IPS-11a (cell line): ENCODE data around the gene RPS2.

Source experiments
- H3K4me3 ChIP-seq: one replicate; pipeline ENCODE4 v1.5.1; 2013; ENCODE audit warnings: low read depth, low read length, control low read depth

RPS2 gene

DNA sequence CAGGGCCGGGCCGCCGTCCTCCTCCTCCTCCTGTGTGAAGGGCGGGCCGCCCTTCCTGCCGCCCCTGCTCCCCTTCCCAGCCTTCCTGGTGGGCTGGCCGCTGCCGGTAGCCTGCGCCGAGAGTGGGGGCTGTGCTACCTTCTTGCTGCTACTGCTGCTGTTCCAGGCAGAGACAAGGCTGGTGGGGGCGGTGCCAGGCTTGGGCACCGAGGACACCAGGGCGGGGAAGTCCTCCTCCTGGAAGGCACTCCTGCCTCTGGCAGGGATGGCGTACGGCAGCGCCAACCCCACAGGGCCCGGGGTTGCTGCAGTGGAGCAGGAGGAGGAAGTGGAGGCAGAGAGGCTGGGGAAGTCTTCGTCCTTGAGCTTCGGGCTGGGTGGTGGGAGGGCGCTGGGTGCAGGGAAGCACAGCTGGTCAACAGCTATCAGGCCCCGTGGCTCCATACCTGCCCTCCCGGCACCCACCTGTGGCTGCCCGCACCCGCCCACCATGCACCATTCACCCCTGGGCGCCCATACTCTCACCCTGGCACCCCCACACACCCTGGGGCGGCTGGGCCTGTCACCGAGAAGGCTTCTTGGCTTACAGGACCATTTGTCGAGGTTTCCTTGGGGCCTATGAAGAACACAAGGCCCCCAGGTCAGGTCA lies 35.4 kb upstream of the RPS2 start:
- no peak overlapping the region for H3K4me3 ChIP-seq

DNA sequence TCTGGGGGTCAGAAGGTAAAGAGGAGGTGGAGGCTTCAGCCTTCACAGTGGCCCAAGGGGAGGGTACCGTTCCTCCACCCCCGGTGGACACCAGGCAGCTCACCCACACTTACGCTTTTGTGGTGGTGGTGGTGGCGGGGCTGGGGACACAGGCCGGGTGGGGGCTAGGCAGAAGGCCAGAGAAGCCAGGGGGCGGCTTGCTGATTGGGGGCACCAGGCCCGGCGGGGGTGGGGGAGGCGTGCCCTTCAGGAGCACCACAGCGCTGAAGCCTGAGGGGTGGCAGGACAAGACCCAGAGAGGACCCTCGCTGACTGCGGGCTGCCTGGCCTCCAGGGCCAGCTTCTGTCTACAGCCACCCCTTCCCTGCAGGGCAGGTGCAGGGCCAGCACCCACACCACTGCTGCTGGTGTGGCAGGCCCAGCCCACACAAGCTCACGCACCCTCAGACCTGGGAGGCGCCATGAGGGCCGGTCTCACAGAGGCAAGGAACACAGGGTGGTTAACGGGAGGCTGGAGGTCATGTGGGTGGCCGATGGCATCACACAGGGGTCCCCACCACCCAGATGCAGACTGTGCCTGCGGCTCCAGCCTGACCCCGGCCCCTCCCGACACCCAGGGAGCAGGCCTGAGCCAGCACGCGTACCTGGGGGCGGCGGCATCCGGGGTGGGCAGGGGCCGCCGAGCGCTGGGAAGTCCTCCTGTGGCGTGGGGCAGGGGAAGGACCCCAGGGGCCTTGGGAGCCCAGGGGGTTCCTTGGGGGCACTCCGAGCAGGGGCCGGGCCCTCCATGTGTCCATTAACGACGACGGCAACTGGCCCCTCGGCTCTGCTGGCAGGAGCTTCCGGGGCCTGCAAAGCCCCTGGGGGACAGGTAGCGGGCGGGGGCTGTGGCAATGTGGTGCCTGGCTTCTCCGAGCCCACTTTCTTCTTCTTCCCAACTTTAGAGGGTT lies 34.5 kb upstream of the RPS2 start:
- H3K4me3 ChIP-seq, result no peak overlapping the region

DNA sequence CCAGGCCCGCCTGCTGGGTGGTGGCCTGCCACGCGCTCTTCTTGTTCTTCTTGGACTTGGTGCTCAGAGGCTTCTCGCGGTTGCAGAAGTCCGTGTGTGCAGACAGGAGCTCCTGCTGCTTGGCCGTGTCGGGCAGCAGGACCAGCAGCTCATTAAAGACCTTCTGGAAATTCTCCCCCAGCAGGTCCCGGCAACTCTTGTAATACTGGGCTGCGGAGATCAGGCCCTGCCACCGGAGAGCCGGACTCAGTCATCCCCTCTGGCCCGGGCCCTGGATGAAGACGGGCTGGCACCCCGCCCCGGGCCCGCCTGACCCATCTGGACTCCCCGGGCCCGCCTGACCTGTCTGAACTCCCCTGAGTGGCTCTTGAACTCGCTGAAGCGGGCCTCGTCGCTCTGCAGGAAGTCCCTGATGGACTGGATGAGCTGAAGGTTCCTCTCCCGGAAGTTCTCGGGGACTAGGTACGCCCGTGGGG lies 33.8 kb upstream of the RPS2 start:
- H3K4me3 ChIP-seq, result no peak overlapping the region

DNA sequence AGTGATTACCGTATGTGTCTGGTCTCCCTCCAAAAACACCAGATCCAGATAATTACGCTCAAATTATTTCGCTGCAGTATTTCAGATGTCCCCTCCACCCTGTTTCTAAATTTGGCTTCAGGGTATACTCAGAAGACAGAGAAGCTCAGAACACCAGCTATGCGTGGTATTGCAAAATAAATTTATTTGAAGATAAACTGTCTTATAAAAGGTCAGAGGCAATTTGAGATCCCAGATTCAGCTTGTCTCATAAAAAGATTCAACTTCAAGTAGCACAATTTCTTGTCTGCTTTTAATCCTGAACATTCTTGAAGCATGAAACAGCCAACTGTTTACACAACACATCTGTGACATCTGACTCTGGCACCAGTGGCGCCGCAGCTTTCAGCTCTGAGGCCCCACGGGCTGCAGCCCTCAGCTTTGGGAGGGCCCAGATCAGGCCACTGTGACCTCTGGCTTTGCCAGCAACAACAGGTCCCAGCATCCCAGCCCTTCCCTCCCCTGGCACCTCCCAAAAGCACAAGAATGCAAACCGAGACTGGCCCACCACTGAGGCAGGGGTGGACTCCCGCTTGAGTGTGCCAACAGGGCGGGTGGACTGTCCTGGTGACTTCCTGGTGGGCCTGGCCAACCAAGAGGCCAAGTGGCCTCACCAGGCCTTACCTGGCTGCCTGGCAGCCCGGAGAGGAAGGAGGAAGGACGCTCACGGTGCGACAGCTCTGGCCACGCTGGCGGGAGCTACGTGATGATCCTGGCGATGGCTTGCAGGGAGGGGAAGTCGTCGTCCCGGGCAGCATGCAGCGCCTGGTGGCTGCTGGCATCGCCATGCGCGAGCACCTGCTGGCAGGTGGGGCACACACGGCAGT lies 33.1 kb upstream of the RPS2 start:
- no peak overlapping the region for H3K4me3 ChIP-seq

DNA sequence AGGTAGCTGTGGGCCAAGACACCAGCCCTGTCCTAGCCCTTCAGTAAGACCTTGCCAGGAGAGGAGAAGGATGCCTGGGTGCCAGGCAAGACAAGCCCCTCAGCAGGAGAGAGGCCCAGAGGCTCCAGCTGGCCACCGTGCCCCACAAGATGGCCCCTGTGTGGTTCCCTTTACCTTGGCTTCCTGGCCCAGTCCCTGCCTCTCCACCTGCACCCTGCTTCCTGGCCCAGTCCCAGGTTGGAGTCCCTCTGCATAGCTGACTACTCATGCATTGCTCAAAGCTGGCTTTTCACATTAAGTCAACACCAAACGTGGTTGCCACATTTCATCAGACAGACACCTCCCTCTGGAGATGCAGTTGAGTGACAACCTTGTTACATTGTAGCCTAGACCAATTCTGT lies 29.1 kb upstream of the RPS2 start:
- no peak overlapping the region for H3K4me3 ChIP-seq

DNA sequence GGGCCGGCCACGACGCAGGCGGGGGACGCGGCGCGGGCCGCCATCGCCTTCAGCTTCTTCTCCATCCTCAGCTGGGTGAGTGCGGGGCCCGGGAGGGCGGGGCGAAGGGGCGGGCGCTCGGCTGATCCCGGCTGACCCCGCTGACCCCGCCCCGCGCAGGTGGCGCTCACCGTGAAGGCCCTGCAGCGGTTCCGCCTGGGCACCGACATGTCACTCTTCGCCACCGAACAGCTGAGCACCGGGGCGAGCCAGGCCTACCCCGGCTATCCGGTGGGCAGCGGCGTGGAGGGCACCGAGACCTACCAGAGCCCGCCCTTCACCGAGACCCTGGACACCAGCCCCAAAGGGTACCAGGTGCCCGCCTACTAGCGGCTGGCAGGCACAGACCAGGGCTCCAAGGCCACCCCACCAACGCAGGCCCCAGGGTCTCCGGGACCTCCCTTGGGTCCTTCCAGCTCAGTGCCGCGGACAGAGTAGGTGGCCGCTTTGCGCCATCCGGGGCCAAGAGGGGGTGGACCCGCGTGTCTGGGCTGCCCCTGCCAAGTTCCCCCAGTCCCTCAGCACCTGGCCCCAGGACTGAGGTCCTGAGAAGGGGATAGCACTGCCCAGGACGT lies 28.2 kb upstream of the RPS2 start:
- no peak overlapping the region for H3K4me3 ChIP-seq

DNA sequence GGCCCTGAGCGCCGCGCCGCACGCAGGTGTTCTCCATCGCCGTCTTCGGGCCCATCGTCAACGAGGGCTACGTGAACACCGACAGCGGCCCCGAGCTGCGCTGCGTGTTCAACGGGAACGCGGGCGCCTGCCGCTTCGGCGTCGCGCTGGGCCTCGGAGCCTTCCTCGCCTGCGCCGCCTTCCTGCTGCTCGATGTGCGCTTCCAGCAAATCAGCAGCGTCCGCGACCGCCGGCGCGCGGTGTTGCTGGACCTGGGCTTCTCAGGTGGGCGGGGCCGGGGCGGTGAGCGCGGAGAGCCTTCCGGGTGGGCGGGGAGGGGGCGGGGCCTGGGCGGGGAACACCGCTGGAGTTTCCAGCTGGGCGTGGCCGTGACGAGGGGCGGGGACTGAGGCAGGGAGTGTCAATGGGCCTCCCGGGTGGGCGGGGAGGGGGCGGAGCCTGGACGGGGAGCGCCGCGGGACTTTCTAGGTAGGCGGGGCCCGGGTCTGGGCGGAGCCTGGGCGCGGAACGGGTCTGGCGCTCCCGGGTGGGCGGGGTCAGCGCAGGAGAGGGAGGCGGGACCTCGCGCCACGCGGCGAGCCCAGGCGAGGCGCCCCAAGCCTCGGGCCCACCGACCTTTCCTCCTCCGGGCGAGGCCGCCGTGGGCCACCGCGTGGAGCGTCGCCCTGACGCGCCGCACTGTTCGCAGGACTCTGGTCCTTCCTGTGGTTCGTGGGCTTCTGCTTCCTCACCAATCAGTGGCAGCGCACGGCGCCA lies 27.5 kb upstream of the RPS2 start:
- peak overlapping the region; percentile 8 for H3K4me3 ChIP-seq

DNA sequence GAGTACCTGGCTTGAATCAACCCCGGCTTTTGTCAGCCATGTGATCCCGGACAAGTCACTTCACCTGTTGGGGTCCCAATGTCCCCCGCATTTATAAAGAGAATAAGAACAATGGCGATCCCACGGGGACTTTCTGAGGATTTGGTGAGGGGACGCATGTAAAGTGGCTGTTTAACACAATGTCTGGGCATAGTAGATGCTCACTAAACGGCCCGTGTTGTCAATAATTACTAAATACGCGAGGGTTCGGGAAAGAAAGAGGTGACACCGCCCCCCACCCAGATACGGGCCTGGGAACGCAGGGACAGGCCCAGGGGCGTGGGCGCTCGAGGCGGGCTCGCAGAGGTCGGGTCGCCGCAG lies 26.9 kb upstream of the RPS2 start:
- peak overlapping the region; percentile 8 for H3K4me3 ChIP-seq

DNA sequence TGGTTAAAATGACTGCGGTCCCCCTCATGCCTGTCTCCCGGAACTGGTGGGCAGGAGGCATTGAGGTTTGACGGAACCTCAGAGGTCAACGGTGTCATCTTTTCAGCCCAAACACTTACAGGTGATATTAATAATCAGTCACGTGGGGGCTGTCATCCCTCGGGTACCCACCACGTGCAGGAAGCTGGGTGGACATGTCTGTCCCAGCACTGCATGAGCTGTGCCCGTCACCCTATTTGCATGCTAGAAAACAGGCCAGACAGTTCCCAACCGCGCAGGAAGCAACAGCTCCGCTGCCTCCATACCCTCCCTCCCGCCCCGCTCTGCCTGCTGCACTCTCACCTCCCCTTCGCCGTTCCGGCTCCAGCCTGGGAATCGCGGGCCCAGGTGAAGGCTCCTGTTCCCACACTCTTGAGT lies 26.5 kb upstream of the RPS2 start:
- no peak overlapping the region for H3K4me3 ChIP-seq

DNA sequence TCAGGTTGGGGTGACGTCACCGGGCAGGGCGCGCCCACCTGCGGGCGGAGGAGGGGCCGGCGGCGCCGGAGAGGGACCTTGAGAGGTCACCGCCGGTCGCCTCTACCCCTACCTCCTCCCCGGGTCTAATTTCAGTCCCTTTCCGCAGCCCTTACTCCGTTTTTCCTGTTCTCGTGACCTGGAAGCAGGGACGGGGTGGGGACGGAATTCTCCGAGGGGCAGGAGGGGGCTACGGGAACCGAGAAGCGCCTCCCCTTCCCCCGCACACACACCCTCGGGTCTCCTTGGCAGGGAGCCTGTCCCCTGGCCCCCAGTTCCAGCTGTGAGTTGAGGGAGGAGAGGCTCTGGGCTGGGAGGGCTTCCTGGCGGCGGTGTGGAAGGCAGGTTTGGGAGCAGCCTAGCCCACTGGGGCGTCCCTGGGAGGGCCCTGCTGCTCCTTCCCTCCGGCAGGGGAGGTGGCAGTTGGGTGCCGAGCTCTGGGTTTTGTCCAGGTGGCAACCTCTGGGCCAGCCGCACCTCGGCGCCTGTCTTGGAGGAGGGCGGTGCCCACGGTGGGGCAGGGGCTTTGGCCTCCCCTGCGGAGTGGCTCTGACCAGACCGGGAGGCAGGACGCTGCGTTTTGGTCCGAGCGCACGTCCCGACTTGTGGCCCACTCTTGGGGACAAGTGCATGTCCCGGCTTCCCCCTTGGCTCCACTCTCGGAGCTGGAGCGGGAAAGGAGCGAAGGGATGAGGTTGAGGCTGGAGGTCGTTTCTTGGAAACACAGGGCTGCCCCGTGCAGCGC lies 25.9 kb upstream of the RPS2 start:
- H3K4me3 ChIP-seq, result peak overlapping the region; percentile 50

DNA sequence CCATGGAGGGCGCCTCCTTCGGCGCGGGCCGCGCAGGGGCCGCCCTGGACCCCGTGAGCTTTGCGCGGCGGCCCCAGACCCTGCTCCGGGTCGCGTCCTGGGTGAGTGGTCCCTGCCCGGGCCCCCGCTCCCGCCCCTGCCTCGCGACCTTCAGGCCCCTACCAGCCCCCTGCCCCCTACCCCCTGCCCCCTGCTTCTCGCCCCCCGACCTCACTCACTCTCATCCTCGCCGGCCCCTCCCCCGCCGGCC lies 25.4 kb upstream of the RPS2 start:
- H3K4me3 ChIP-seq, result peak overlapping the region; percentile 56

DNA sequence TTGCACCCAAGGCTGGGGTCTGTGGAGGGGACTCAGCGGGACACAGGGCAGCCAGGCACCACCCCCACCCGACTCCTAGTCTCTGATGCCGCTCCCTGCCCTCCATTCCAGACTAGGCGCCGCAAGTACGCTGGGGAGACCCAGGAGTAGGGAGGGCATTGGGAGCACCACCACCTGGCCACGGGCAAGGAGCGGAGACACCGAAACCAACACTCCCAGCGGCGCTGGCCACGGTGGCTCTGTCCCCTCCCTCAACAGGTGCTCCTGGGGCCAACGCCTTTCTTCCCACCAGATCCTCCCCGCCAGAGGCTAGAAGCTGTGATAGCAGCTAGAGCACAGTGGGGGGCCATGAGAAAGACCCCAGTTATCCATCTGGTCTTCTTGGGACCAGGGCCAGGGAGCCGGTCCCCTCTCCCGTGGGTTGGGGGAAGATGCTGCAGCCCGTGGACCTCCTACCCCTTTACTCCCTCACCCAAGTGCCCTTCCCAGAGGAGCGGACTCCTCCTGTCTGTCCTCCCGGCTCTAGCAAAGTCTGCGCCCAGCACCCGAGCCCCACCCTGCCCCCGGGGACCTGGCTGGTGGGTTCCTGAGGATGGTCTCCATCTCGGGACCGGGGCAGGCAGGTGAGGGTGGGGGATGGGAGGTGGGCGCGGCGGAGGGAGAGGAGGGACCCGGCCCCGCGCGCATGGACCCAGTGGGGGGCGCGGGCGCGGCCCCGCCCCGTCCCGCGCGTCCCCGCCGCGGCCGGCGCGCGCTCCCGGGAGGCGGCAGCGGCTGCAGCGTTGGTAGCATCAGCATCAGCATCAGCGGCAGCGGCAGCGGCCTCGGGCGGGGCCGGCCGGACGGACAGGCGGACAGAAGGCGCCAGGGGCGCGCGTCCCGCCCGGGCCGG lies 24.8 kb upstream of the RPS2 start, which contains the start of gene SYNGR3:
TSS of gene SYNGR3 (plus strand) at position 762 of the 892 bp plus-strand sequence. CDS start 133 bp downstream, outside the sequence.
- peak within 1 kb of the TSS; percentile 56 for H3K4me3 ChIP-seq

DNA sequence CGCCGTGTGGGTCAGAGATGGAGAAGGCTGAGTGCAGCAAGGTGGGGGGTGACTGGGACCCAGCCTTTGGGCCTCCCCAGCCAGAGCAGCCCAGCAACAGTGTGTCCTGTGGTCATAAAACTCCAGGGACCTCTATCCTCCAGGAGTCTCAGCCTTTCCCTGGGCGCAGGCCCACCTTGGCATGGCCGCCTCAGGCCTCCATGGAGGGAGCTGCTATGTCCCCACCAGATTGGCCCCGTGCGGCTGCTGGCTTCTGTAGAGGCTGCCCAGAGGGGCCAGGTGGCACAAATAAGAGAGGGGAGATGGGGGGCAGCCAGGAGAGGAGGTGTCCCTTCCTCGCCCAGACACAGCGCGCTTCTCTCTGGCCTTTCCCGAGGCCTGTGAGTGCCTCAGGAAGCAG lies 22.6 kb upstream of the RPS2 start:
- no peak overlapping the region for H3K4me3 ChIP-seq

DNA sequence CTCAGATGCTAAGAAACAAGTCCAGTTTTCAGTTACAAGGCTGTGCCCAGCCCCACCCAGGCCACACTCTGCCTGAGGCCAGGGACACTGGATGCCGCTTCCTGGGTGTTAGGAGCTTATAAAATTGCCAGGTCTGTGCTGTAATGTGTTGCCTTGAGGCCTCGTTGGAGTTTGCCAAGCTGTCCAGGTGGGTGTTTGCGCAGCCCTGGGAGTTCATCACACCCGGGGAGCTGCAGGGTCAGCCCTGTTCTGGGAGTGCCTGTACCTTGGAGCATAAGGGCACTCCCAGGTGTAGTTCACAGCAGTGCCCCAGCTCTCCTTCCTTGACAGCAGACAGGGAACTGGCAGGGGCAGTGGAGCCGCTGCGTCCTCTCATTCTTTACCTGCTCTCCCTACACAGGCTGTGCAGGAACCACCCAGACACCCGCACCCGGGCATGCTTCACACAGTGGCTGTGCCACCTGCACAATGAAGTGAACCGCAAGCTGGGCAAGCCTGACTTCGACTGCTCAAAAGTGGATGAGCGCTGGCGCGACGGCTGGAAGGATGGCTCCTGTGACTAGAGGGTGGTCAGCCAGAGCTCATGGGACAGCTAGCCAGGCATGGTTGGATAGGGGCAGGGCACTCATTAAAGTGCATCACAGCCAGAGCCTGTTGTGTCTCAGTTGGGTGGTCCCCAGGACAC lies 21.0 kb upstream of the RPS2 start:
- H3K4me3 ChIP-seq, result no peak overlapping the region

DNA sequence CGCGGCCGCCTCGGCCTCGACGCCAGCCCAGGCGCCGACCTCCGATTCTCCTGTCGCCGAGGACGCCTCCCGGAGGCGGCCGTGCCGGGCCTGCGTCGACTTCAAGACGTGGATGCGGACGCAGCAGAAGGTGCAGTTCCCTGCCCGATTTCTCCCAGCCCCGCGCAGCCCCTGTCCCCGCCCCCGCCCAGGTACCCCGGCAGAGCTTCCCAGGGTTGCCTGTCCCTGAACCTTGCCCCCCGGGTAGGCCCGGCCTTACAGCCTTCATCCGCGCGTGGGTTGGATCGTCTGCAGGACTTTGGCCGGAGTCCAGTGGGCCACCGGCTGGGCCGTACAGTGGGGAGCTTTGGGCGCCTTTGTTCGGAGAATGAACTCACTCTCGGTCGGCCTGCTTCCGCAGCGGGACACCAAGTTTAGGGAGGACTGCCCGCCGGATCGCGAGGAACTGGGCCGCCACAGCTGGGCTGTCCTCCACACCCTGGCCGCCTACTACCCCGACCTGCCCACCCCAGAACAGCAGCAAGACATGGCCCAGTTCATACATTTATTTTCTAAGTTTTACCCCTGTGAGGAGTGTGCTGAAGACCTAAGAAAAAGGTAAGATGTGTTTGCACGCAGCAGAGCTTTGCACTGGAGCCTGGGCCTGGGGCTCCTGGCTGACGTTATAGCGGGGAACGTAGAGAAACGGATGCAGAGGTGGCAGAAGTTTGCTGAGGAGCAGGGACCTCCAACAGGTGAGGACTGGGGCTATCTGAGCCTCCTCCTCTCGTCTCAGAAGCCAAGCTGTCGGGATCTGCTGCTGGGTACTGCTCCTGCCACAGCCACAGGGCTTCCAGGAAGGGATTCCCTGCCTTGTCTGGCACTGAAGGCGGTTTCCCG lies 20.0 kb upstream of the RPS2 start:
- peak overlapping the region; percentile 74 for H3K4me3 ChIP-seq

DNA sequence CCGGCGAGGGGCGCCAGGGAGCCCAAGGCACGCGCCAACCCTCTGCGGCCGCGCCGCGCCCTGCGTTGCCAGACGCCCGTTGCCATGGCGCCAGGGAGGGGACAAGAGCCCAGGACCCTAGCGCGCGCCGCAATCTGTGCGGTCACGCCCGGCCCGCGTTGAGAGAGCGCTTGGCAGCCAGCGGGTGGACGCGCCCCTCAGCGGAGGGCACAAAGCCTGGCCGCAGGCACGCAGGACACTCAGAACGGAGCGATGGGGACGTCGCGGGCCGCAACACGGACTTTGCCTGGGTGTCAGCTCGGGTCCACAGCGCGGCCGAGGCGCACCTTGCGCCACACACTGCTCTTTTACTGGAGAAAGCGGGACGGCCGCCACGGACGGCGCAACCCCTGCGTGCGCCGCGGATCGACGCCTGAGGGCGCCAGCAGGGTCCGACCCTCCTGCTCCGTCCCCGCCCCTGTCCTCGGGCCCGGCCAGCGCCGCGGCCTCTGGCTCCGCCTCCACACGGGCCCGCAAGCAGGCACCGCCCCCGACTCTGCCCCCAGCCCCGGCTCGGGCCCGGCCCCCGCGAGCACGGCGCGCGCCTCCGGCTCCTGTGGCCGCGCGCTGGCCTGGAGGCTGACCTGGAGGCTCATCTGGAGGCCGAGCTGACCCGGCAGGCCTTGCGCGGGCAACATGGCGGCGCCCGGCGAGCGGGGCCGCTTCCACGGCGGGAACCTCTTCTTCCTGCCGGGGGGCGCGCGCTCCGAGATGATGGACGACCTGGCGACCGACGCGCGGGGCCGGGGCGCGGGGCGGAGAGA lies 19.1 kb upstream of the RPS2 start, which contains the start of gene GFER:
TSS of gene GFER (plus strand) at position 650 of the 803 bp plus-strand sequence. CDS start at position 676, 26 bp downstream.
- H3K4me3 ChIP-seq, result peak within 1 kb of the TSS; percentile 74
